PC-9 (cell line): Measurements from ENCODE around the gene COL4A2. TPM values are rescaled to one million over a fixed set of nuclear protein-coding genes. Genes with fewer than 3 reads are reported as not detected.

Source experiments
- BruUV-seq: library from RNA; stranded (reverse); fragments of 400-500 nt; replicated peaks from 2 replicates; lab custom pipeline; 2021; lab: Mats Ljungman, UMichigan
- CTCF ChIA-PET: fragments of 300-600 bp; sonication (Branson Sonifier 250); formaldehyde crosslinking; loops from one replicate; lab custom pipeline; 2022; ENCODE audit warnings: antibody characterized with exemption; lab: Charles Lee
- POLR2A ChIA-PET: fragments of 300-600 bp; sonication (Branson Sonifier 250); formaldehyde crosslinking; loops from one replicate; lab custom pipeline; 2022; ENCODE audit warnings: antibody characterized with exemption; ENCODE audit not compliant: unreplicated experiment; lab: Charles Lee
- DNase-seq, 2 experiments: peaks; one replicate each; pipeline versions ENCODE4 v3.0.0 to v3.0.0-alpha.2; 2015 to 2022; ENCODE audit warnings: mixed read lengths in 1 of 2
- H2AFZ ChIP-seq: fragments of 200-600 bp; sonication (generic); 2 replicates; pipeline ENCODE4 v1.8.1; 2017; ENCODE audit warnings: antibody characterized with exemption
- H3F3A ChIP-seq: fragments of 200-600 bp; sonication (generic); 2 replicates; pipeline ENCODE4 v1.8.1; 2017; ENCODE audit warnings: antibody characterized with exemption, mild to moderate bottlenecking, low read depth; ENCODE audit not compliant: insufficient read depth
- H3K27ac ChIP-seq: fragments of 200-600 bp; sonication (generic); 2 replicates; pipeline ENCODE4 v1.6.1; 2016; ENCODE audit warnings: mixed run types
- H3K27me3 ChIP-seq: fragments of 200-600 bp; sonication (generic); 2 replicates; pipeline ENCODE4 v1.6.1; 2016; ENCODE audit warnings: low read depth, mixed run types; ENCODE audit not compliant: insufficient read depth
- H3K36me3 ChIP-seq: fragments of 200-600 bp; sonication (generic); 2 replicates; pipeline ENCODE4 v1.6.1; 2016; ENCODE audit warnings: low read depth, mixed run types
- H3K4me1 ChIP-seq: fragments of 200-600 bp; sonication (generic); replicated peaks from 2 replicates; pipeline ENCODE4 v1.6.1; 2016; ENCODE audit warnings: mixed run types; ENCODE audit not compliant: insufficient read depth
- H3K4me2 ChIP-seq: fragments of 200-600 bp; sonication (generic); 2 replicates; pipeline ENCODE4 v1.6.1; 2017; ENCODE audit warnings: mixed run types
- H3K4me3 ChIP-seq: fragments of 200-600 bp; sonication (generic); 2 replicates; pipeline ENCODE4 v1.6.1; 2016; ENCODE audit warnings: mixed run types
- H3K79me2 ChIP-seq: fragments of 200-600 bp; sonication (generic); 2 replicates; pipeline ENCODE4 v1.6.1; 2017; ENCODE audit warnings: low read depth, mixed run types
- H3K9me2 ChIP-seq: fragments of 200-600 bp; sonication (generic); 2 replicates; pipeline ENCODE4 v1.8.1; 2017; ENCODE audit warnings: mild to moderate bottlenecking; ENCODE audit not compliant: insufficient read depth
- H3K9me3 ChIP-seq: fragments of 200-600 bp; sonication (generic); 2 replicates; pipeline ENCODE4 v1.8.1; 2016; ENCODE audit warnings: low read depth; ENCODE audit not compliant: insufficient read depth
- H4K20me1 ChIP-seq: fragments of 200-600 bp; sonication (generic); 2 replicates; pipeline ENCODE4 v1.8.1; 2017; ENCODE audit not compliant: insufficient read depth
- EZH2 ChIP-seq: fragments of 200-600 bp; sonication (generic); IDR thresholded peaks from 2 replicates; pipeline ENCODE4 v1.8.0; 2017; ENCODE audit warnings: antibody characterized with exemption, low read depth
- intact Hi-C: fragments of 100-400 bp; cut with micrococcal nuclease; formaldehyde crosslinking; loops from one replicate; pipeline ENCODE4 v1.10.0; 2022; ENCODE audit not compliant: unreplicated experiment
- total RNA-seq: library from RNA; stranded (reverse); gene quantifications from 2 replicates; pipeline ENCODE4 v1.2.3, GENCODE V29; 2021
- TF ChIP-seq, protein P1 (sequence below): fragments of 200-600 bp; sonication (generic); conservative IDR thresholded peaks from 2 replicates; pipeline ENCODE4 v1.6.1; 2017; ENCODE audit warnings: mixed run types, antibody characterized with exemption, mild to moderate bottlenecking, moderate library complexity

The COL4A2 gene
- total RNA-seq, 1 experiment from 2014 or later = 1.2 TPM

DNA sequence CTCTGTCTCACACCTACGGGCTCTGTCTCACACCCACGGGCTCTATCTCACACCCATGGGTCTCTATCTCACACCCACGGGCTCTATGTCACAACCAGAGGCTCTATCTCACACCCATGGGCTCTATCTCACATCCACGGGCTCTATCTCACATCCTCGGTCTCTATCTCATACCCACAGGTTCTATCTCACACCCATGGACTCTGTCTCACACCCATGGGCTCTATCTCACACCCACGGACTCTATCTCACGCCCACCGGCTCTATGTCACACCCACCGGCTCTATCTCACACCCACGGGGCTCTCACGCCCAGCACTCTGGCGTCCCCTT is 73.9 kb downstream of the COL4A2 start:
- TF ChIP-seq, protein P1, sequence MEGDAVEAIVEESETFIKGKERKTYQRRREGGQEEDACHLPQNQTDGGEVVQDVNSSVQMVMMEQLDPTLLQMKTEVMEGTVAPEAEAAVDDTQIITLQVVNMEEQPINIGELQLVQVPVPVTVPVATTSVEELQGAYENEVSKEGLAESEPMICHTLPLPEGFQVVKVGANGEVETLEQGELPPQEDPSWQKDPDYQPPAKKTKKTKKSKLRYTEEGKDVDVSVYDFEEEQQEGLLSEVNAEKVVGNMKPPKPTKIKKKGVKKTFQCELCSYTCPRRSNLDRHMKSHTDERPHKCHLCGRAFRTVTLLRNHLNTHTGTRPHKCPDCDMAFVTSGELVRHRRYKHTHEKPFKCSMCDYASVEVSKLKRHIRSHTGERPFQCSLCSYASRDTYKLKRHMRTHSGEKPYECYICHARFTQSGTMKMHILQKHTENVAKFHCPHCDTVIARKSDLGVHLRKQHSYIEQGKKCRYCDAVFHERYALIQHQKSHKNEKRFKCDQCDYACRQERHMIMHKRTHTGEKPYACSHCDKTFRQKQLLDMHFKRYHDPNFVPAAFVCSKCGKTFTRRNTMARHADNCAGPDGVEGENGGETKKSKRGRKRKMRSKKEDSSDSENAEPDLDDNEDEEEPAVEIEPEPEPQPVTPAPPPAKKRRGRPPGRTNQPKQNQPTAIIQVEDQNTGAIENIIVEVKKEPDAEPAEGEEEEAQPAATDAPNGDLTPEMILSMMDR = no peak
- no peak for TF ChIP-seq EZH2
- no peaks in the 10 kb centered on the region for H3K79me2 ChIP-seq
- H3K4me2 ChIP-seq = peak overlapping the region; percentile 62
- H4K20me1 ChIP-seq = no peaks in the 10 kb centered on the region
- intact Hi-C loops = no loop called here
- H3K36me3 ChIP-seq = no peaks in the 10 kb centered on the region
- POLR2A ChIA-PET = no interaction called here
- no TSS peak for BruUV-seq
- peaks cover 25% of the 10 kb centered on the region for H3F3A ChIP-seq
- peaks cover 38% of the 10 kb centered on the region for H3K4me1 ChIP-seq
- H3K4me3 ChIP-seq = no peak overlapping the region
- H2AFZ ChIP-seq = peak overlapping the region; percentile 70; the same call in 1 of the 2 replicates
- no peaks in the 10 kb centered on the region for H3K9me2 ChIP-seq
- H3K27ac ChIP-seq = peak overlapping the region; percentile 97
- no peaks in the 10 kb centered on the region for H3K9me3 ChIP-seq
- H3K27me3 ChIP-seq = no peaks in the 10 kb centered on the region
- CTCF ChIA-PET = no interaction called here
- DNase-seq = no peak

DNA sequence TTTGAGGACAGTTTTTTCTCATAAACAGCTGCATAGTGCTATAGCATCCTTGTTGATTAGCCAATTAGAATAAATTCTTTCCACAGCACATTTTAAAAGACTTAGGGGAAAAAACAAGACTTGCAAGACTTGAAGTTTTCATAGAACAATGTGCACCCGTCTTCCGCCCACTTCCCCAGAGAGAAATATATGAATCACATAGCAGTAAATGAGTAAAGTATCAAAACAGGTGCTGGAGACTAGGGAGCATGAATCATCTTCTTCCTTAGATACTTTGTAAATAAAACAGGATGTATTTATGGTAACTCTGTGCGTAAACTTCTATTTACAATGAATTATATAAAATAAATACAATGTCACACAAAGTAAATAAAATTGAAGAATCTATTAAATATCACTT is 75.1 kb downstream of the COL4A2 start:
- CTCF ChIA-PET = no interaction called here
- H3K9me3 ChIP-seq = no peaks in the 10 kb centered on the region
- intact Hi-C loops = no loop called here
- no peaks in the 10 kb centered on the region for H4K20me1 ChIP-seq
- POLR2A ChIA-PET = no interaction called here
- H3K4me1 ChIP-seq = peaks cover 38% of the 10 kb centered on the region
- no TSS peak for BruUV-seq
- H3K27ac ChIP-seq = peak overlapping the region; percentile 97
- peak overlapping the region; percentile 27 for H3K4me2 ChIP-seq
- H3K79me2 ChIP-seq = no peaks in the 10 kb centered on the region
- no peak overlapping the region; the same call in 1 of the 2 replicates for H2AFZ ChIP-seq
- no peaks in the 10 kb centered on the region for H3K9me2 ChIP-seq
- DNase-seq = peak; percentile 18 to 95
- TF ChIP-seq, protein P1 = no peak
- no peak for TF ChIP-seq EZH2
- H3K27me3 ChIP-seq = no peaks in the 10 kb centered on the region
- H3K4me3 ChIP-seq = no peak overlapping the region
- H3K36me3 ChIP-seq = no peaks in the 10 kb centered on the region
- peaks cover 25% of the 10 kb centered on the region for H3F3A ChIP-seq

GRCh38 chr13:110382830-110383229 is 75.7 kb downstream of the COL4A2 start:
- no peak for DNase-seq
- intact Hi-C loops = no loop called here
- Histone ChIP-seq H3K27ac (peak overlapping the region; percentile 97), H3K9me2 (no peaks in the 10 kb centered on the region), H2AFZ (no peak overlapping the region), H3K4me3 (no peak overlapping the region), H3K4me1 (peaks cover 41% of the 10 kb centered on the region), H3K79me2 (no peaks in the 10 kb centered on the region), H3F3A (peaks cover 25% of the 10 kb centered on the region), H3K27me3 (no peaks in the 10 kb centered on the region), H3K36me3 (no peaks in the 10 kb centered on the region), H3K9me3 (no peaks in the 10 kb centered on the region), H4K20me1 (no peaks in the 10 kb centered on the region), H3K4me2 (no peak overlapping the region)
- no peak for TF ChIP-seq EZH2
- TF ChIP-seq, protein P1 = no peak
- POLR2A ChIA-PET = no interaction called here
- no TSS peak for BruUV-seq
- CTCF ChIA-PET = no interaction called here
